ENCODE data around the gene BGN. TPM values are rescaled to one million over a fixed set of nuclear protein-coding genes. Genes with fewer than 3 reads are reported as not detected.

BGN gene
- total and polyA plus RNA-seq, 2 experiments from 2014 or later: 129 to 308 TPM

DNA sequence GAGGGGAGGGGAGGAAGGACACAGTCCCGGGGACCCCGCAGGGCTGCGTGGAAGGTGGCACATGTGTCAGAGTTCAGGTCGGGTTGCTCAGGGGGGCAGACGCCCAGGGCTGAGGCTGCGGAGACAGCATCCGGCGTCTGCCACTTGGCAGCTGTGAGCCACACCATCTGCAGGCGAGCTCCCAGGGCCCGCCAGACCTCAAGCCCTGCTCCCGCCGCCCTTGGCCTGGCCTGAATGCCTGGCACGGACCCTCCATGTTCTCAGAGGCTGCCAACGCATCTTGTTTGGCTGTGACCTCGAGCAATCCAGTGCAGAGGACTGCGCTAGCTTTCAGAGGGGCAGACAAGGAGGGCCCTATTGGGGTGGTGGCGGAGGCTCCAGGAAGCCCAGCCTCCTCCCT lies 5.1 kb downstream of the BGN start:
- Histone ChIP-seq H3K36me3 (ENCODE audit: low read depth) (no peaks in the 10 kb centered on the region), H2AFZ (no peak overlapping the region), H3K4me3 (no peak overlapping the region), H3K9ac (no peak overlapping the region), H3K9me2 (ENCODE audit: insufficient read depth) (no peaks in the 10 kb centered on the region), H3K4me2 (ENCODE audit: unreplicated experiment) (no peak overlapping the region), H3K79me2 (ENCODE audit: insufficient read depth) (peaks cover 41% of the 10 kb centered on the region), H3K27ac (no peak overlapping the region), H4K20me1 (ENCODE audit: insufficient read depth) (no peaks in the 10 kb centered on the region; the same call in 1 of the 2 replicates), H3F3A (ENCODE audit: insufficient read depth) (no peaks in the 10 kb centered on the region), H3K9me3 (ENCODE audit: low read depth) (no peaks in the 10 kb centered on the region), H3K27me3 (replicated peaks; ENCODE audit: insufficient read depth) (no peaks in the 10 kb centered on the region), H3K4me1 (ENCODE audit: insufficient read depth) (0 out of 2 replicates have a peak, but pooled peaks cover 5% of the 10 kb centered on the region)
- WGBS, 2 experiments (ENCODE audit: low coverage in 1 of 2, low lambda C conversion rate in 2 of 2, missing lambda C conversion rate in 2 of 2): 40 to 45% methylated on average over 8 to 9 of the region's 17 CpGs
- peak; percentile 47 for DNase-seq
- in situ Hi-C loops (cut with MboI): no loop called here
- TF ChIP-seq EZH2 (IDR thresholded peaks at IDR 0.05; ENCODE audit: insufficient read depth, poor library complexity, severe bottlenecking) (no peak), EZH2phosphoT487 (IDR thresholded peaks at IDR 0.05; ENCODE audit: insufficient read depth, low read depth) (no peak)

DNA sequence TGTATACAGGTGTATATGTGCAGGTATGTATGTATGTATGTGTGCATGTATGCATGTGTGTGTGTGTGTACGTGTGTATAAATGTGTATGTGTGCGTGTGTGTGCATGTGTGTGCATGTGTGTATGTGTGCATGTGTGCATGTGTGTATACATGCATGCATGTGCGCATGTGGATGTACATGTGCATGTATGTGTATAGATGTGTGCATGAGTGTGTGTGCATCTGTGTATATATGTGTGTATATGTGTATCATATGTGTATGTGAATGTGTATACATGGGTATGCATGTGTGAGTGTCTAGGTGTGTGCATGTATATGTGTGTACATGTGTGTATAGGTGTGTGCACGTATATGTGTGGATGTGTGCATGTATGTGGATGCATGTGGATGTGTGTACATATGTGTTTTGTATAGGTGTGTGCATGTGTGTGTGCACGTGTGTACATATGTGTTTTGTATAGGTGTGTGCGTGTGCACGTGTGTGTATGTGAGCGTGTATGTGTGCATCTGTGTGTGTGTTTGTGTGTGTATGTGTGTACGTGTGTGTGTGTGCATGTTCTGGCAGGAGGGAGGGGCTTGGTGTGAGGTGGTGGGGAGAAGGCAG lies 6.0 kb downstream of the BGN start:
- peaks cover 36% of the 10 kb centered on the region for H3K79me2 ChIP-seq (ENCODE audit: insufficient read depth)
- no peak for TF ChIP-seq EZH2phosphoT487 (IDR thresholded peaks at IDR 0.05; ENCODE audit: insufficient read depth, low read depth)
- TF ChIP-seq EZH2 (IDR thresholded peaks at IDR 0.05; ENCODE audit: insufficient read depth, poor library complexity, severe bottlenecking): no peak
- no peaks in the 10 kb centered on the region; the same call in 1 of the 2 replicates for H4K20me1 ChIP-seq (ENCODE audit: insufficient read depth)

DNA sequence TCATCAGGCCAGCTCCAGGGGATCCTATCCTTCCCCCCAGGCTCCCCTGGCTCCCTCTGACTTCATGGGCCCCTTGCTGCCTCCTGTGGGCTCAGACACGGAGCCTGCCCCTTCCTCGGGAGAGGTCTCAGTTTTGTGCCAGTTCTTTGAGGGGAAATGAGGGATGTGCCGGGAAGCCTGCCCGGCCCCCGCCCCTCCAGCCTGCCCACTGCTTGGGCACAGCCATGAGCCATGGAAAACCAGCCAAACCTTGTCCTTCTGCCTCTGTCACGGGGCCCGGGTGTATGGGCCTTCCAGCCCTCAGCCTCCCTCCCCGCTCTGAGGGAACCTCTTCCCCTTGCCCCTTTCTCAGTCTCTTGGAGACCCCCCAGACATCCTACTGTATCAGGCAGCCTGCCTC lies 6.8 kb downstream of the BGN start:
- in situ Hi-C loops (cut with MboI): no loop called here
- no peaks in the 10 kb centered on the region; the same call in 1 of the 2 replicates for H4K20me1 ChIP-seq (ENCODE audit: insufficient read depth)
- no peak overlapping the region for H3K4me2 ChIP-seq (ENCODE audit: unreplicated experiment)
- no peaks in the 10 kb centered on the region for H3K36me3 ChIP-seq (ENCODE audit: low read depth)
- no peaks in the 10 kb centered on the region for H3K27me3 ChIP-seq (replicated peaks; ENCODE audit: insufficient read depth)
- H3K9ac ChIP-seq: no peak overlapping the region
- TF ChIP-seq EZH2phosphoT487 (IDR thresholded peaks at IDR 0.05; ENCODE audit: insufficient read depth, low read depth) (no peak), EZH2 (IDR thresholded peaks at IDR 0.05; ENCODE audit: insufficient read depth, poor library complexity, severe bottlenecking) (no peak)
- DNase-seq: no peak
- no peak overlapping the region for H3K4me3 ChIP-seq
- 50 to 56% methylated on average over 1 to 7 of the region's 8 CpGs for WGBS, 2 experiments (ENCODE audit: low coverage in 1 of 2, low lambda C conversion rate in 2 of 2, missing lambda C conversion rate in 2 of 2)
- no peaks in the 10 kb centered on the region for H3K9me3 ChIP-seq (ENCODE audit: low read depth)
- H3F3A ChIP-seq (ENCODE audit: insufficient read depth): no peaks in the 10 kb centered on the region
- no peak overlapping the region for H3K27ac ChIP-seq
- H3K79me2 ChIP-seq (ENCODE audit: insufficient read depth): peaks cover 29% of the 10 kb centered on the region
- 0 out of 2 replicates have a peak, but pooled peaks cover 5% of the 10 kb centered on the region for H3K4me1 ChIP-seq (ENCODE audit: insufficient read depth)
- no peaks in the 10 kb centered on the region for H3K9me2 ChIP-seq (ENCODE audit: insufficient read depth)
- no peak overlapping the region for H2AFZ ChIP-seq

More for the DNA sequence above, 6.0 kb downstream of the BGN start:
- 0 out of 2 replicates have a peak, but pooled peaks cover 5% of the 10 kb centered on the region for H3K4me1 ChIP-seq (ENCODE audit: insufficient read depth)
- no peaks in the 10 kb centered on the region for H3K36me3 ChIP-seq (ENCODE audit: low read depth)
- H3K9ac ChIP-seq: no peak overlapping the region
- H3K4me2 ChIP-seq (ENCODE audit: unreplicated experiment): no peak overlapping the region
- no peak for DNase-seq
- no peaks in the 10 kb centered on the region for H3K27me3 ChIP-seq (replicated peaks; ENCODE audit: insufficient read depth)
- H3K9me2 ChIP-seq (ENCODE audit: insufficient read depth): no peaks in the 10 kb centered on the region
- in situ Hi-C loops (cut with MboI): no loop called here
- WGBS, 2 experiments (ENCODE audit: low coverage in 1 of 2, low lambda C conversion rate in 2 of 2, missing lambda C conversion rate in 2 of 2): 61 to 76% methylated on average over 8 to 9 of the region's 9 CpGs
- no peaks in the 10 kb centered on the region for H3F3A ChIP-seq (ENCODE audit: insufficient read depth)
- H2AFZ ChIP-seq: no peak overlapping the region
- H3K4me3 ChIP-seq: no peak overlapping the region
- no peak overlapping the region for H3K27ac ChIP-seq
- H3K9me3 ChIP-seq (ENCODE audit: low read depth): no peaks in the 10 kb centered on the region

DNA sequence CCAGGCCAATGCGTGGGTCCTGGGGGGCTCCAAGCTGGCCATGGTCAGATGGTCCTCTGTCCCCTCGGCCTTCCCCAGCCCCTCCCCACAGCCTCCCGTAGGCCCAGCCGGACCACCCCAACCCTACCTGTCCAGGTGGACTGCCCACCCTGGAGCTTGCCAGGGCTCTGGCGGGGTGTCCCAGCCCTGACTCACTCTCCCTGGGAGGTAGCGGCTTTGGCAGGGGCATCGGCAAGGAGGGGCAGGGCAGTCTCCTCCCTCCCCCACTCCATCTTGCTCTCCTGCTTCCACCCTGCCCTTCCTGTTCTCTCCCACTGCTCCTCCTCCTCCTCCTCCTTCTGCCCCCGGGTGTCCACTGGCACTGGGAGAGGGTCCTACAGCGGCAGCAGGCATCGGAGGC lies 7.4 kb downstream of the BGN start:
- no peaks in the 10 kb centered on the region for H3F3A ChIP-seq (ENCODE audit: insufficient read depth)
- no peak overlapping the region for H3K9ac ChIP-seq
- in situ Hi-C loops (cut with MboI): no loop called here
- no peak overlapping the region for H3K27ac ChIP-seq
- no peak overlapping the region for H3K4me2 ChIP-seq (ENCODE audit: unreplicated experiment)
- no peak for DNase-seq
- TF ChIP-seq EZH2phosphoT487 (IDR thresholded peaks at IDR 0.05; ENCODE audit: insufficient read depth, low read depth) (no peak), EZH2 (IDR thresholded peaks at IDR 0.05; ENCODE audit: insufficient read depth, poor library complexity, severe bottlenecking) (no peak)
- H3K79me2 ChIP-seq (ENCODE audit: insufficient read depth): peaks cover 28% of the 10 kb centered on the region
- WGBS, 2 experiments (ENCODE audit: low coverage in 1 of 2, low lambda C conversion rate in 2 of 2, missing lambda C conversion rate in 2 of 2): 56% methylated on average over 4 of the region's 10 CpGs; no CpG with 5 or more reads in 1 of the 2 experiments
- no peaks in the 10 kb centered on the region for H3K9me3 ChIP-seq (ENCODE audit: low read depth)
- no peak overlapping the region for H2AFZ ChIP-seq
- H3K4me3 ChIP-seq: no peak overlapping the region
- H3K4me1 ChIP-seq (ENCODE audit: insufficient read depth): 0 out of 2 replicates have a peak, but pooled peaks cover 5% of the 10 kb centered on the region
- no peaks in the 10 kb centered on the region for H3K9me2 ChIP-seq (ENCODE audit: insufficient read depth)
- H3K27me3 ChIP-seq (replicated peaks; ENCODE audit: insufficient read depth): no peaks in the 10 kb centered on the region
- no peaks in the 10 kb centered on the region for H3K36me3 ChIP-seq (ENCODE audit: low read depth)
- H4K20me1 ChIP-seq (ENCODE audit: insufficient read depth): no peaks in the 10 kb centered on the region; the same call in 1 of the 2 replicates

Measured in GM23248 (cell line).